ENCODE results near the gene MLXIPL. TPM values are rescaled to one million over a fixed set of nuclear protein-coding genes. Genes with fewer than 3 reads are reported as not detected.
"Not testable (repeated sequence)": the region's sequence is repeated elsewhere in the genome, so short reads cannot be mapped to it uniquely, and the experiment has no call there.

Gene MLXIPL
- polyA plus RNA-seq, 2 donors = 2.5 to 4.5 TPM

DNA sequence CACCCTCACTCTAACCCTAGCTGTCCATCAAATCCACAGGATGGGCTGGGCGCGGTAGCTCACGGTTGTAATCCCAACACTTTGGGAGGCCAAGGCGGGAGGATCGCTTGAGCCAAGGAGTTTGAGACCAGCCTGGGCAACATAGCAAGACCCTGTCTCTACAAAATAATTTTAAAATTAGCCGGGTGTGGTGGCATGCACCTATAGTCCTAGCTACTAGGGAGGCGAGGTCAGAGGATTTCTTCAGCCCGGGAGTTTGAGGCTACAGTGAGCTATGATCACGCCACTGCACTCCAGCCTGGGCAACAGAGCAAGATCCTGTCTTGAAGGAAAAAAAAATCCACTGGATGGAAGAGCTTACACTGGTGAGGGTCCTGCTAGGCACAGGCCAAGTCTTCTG is 6.8 kb downstream of the MLXIPL start:
- H3K27me3 ChIP-seq (ENCODE audit: control insufficient read depth in 1 of 2, insufficient read depth in 2 of 2, low read length in 2 of 2); H3K36me3 ChIP-seq (ENCODE audit: control insufficient read depth in 2 of 2, insufficient read depth in 2 of 2, low read length in 1 of 2); H3K4me3 ChIP-seq (ENCODE audit: low read depth in 1 of 2, low read length in 2 of 2); H3K9me3 ChIP-seq (ENCODE audit: control insufficient read depth in 2 of 2, insufficient read depth in 1 of 2, low read depth in 1 of 2, low read length in 1 of 2); H3K27ac ChIP-seq (ENCODE audit: low read depth in 2 of 2, low read length in 1 of 2); H3K4me1 ChIP-seq (ENCODE audit: control insufficient read depth in 2 of 2, insufficient read depth in 2 of 2, low read length in 1 of 2): not testable (repeated sequence)
- 96 to 97% methylated on average over 9 of the region's 9 CpGs for WGBS, 2 donors

DNA sequence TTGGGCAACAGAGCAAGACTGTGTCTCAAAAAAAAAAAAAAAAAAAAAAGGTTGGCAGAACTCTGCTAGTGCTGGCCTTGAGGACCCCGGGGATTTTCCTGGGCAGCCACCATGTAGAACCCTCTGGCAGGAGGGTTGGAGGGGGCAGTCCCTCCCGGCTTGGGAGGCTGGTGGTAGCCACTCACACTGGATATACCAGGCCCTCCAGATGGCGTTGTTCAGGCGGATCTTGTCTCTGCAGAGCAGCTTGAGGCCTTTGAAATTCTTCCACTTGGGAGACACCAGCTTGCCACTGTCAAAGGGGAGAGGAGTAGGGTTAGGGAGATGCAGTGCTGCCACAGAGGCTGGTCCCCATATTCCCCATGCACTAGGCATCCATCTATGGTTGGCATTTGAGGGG is 8.4 kb downstream of the MLXIPL start:
- Histone ChIP-seq H3K9me3 (ENCODE audit: control insufficient read depth in 2 of 2, insufficient read depth in 1 of 2, low read depth in 1 of 2, low read length in 1 of 2) (no peaks in the 10 kb centered on the region), H3K4me3 (ENCODE audit: low read depth in 1 of 2, low read length in 2 of 2) (no peak overlapping the region), H3K4me1 (ENCODE audit: control insufficient read depth in 2 of 2, insufficient read depth in 2 of 2, low read length in 1 of 2) (no peaks in the 10 kb centered on the region), H3K27me3 (ENCODE audit: control insufficient read depth in 1 of 2, insufficient read depth in 2 of 2, low read length in 2 of 2) (no peaks in the 10 kb centered on the region), H3K36me3 (ENCODE audit: control insufficient read depth in 2 of 2, insufficient read depth in 2 of 2, low read length in 1 of 2) (no peaks in the 10 kb centered on the region), H3K27ac (ENCODE audit: low read depth in 2 of 2, low read length in 1 of 2) (no peak overlapping the region)
- WGBS, 2 donors = 61 to 69% methylated on average over 4 of the region's 4 CpGs

DNA sequence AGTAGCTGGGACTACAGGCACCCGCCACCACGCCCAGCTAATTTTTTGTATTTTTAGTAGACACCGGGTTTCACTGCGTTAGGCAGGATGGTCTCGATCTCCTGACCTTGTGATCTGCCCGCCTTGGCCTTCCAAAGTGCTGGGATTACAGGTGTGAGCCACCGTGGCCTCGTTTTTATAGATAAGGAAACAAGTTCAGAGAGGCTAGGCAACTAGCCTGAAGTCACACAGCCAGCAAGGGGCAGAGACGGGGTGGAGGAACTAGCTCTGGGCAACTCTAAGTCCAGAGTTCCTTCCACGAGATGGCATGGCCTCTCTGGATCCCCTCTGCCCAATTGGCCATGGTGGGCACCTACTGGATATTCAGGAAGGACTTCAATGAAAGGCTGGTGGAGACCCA is 9.4 kb downstream of the MLXIPL start:
- H3K36me3 ChIP-seq (ENCODE audit: control insufficient read depth in 2 of 2, insufficient read depth in 2 of 2, low read length in 1 of 2); H3K4me3 ChIP-seq (ENCODE audit: low read depth in 1 of 2, low read length in 2 of 2); H3K27me3 ChIP-seq (ENCODE audit: control insufficient read depth in 1 of 2, insufficient read depth in 2 of 2, low read length in 2 of 2); H3K27ac ChIP-seq (ENCODE audit: low read depth in 2 of 2, low read length in 1 of 2); H3K4me1 ChIP-seq (ENCODE audit: control insufficient read depth in 2 of 2, insufficient read depth in 2 of 2, low read length in 1 of 2); H3K9me3 ChIP-seq (ENCODE audit: control insufficient read depth in 2 of 2, insufficient read depth in 1 of 2, low read depth in 1 of 2, low read length in 1 of 2): not testable (repeated sequence)
- WGBS, 2 donors = 69 to 73% methylated on average over 10 of the region's 10 CpGs

DNA sequence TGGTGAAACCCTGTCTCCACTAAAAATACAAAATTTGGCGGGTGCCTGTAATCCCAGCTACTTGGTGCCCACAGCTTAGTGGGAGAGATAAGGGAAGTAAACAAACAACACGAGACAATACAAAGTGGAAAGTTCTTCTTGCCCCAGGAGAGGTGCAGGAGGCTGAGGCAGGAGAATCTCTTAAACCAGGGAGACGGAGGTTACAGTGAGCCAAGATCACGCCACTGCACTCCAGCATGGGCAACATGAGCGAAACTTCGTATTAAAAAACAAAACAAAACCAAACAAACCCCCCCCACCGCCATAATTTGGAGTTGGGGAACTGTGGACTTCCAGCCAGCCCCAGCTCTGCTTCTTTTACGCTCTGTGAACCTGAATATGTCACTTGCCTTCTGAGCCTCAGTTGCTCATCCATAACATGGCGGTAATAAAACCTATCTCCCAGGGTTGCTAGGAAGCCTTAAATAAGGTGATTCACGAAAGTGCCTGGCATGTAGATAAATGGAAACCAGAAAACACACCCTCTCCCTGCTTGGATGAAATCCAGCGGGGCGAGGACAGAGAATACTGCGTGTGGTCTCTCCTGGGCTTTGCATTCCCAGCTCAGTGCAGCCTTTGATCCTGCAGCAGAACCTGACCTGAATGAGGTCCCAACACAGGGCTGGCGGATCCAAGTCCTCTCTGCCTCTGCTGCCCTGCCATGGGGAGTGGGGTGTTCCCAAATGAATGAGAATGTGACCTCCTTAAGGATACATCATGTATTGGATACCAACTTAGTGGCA is 10.2 kb downstream of the MLXIPL start:
- WGBS, 2 donors = 48 to 51% methylated on average over 14 of the region's 14 CpGs
- no peaks in the 10 kb centered on the region for H3K9me3 ChIP-seq (ENCODE audit: control insufficient read depth in 2 of 2, insufficient read depth in 1 of 2, low read depth in 1 of 2, low read length in 1 of 2)
- H3K4me1 ChIP-seq (ENCODE audit: control insufficient read depth in 2 of 2, insufficient read depth in 2 of 2, low read length in 1 of 2) = no peaks in the 10 kb centered on the region
- no peak overlapping the region for H3K4me3 ChIP-seq (ENCODE audit: low read depth in 1 of 2, low read length in 2 of 2)
- no peak overlapping the region for H3K27ac ChIP-seq (ENCODE audit: low read depth in 2 of 2, low read length in 1 of 2)
- no peaks in the 10 kb centered on the region for H3K27me3 ChIP-seq (ENCODE audit: control insufficient read depth in 1 of 2, insufficient read depth in 2 of 2, low read length in 2 of 2)
- no peaks in the 10 kb centered on the region for H3K36me3 ChIP-seq (ENCODE audit: control insufficient read depth in 2 of 2, insufficient read depth in 2 of 2, low read length in 1 of 2)

DNA sequence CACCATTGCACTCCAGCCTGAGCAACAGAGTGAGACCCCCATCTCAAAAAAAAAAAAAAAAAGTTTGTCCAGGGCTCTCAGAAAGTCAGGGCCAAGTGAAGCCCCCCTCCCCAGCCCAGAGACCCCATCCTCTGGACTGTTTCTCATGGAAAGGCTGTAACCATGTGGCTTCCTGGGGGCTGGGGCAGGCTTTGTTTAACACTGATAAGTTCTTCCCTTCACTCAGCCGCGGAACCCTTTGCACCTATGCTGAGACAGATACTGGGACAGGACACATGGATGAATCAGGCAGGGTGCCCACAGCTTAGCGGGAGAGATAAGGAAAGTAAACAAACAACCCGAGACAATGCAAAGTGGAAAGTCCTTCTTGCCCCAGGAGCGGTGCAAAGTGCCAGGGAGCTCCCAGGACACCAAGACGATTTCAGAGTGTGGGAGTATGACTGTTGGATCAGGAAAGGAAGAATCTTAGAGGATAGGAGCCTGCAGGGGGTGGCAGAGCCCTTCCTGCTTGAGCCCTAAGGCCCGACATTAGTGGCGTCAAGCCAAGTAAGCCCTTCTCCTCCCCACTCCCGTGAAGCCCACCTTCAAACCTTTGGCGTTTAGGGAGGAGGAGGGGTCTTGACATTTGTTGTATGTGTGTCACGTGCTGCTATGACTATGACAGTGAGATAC is 11.6 kb downstream of the MLXIPL start:
- H3K36me3 ChIP-seq (ENCODE audit: control insufficient read depth in 2 of 2, insufficient read depth in 2 of 2, low read length in 1 of 2) = no peaks in the 10 kb centered on the region
- WGBS, 2 donors = 13 to 26% methylated on average over 11 of the region's 11 CpGs
- no peaks in the 10 kb centered on the region for H3K4me1 ChIP-seq (ENCODE audit: control insufficient read depth in 2 of 2, insufficient read depth in 2 of 2, low read length in 1 of 2)
- no peaks in the 10 kb centered on the region for H3K9me3 ChIP-seq (ENCODE audit: control insufficient read depth in 2 of 2, insufficient read depth in 1 of 2, low read depth in 1 of 2, low read length in 1 of 2)
- H3K4me3 ChIP-seq (ENCODE audit: low read depth in 1 of 2, low read length in 2 of 2) = no peak overlapping the region
- H3K27ac ChIP-seq (ENCODE audit: low read depth in 2 of 2, low read length in 1 of 2) = no peak overlapping the region
- no peaks in the 10 kb centered on the region for H3K27me3 ChIP-seq (ENCODE audit: control insufficient read depth in 1 of 2, insufficient read depth in 2 of 2, low read length in 2 of 2)

DNA sequence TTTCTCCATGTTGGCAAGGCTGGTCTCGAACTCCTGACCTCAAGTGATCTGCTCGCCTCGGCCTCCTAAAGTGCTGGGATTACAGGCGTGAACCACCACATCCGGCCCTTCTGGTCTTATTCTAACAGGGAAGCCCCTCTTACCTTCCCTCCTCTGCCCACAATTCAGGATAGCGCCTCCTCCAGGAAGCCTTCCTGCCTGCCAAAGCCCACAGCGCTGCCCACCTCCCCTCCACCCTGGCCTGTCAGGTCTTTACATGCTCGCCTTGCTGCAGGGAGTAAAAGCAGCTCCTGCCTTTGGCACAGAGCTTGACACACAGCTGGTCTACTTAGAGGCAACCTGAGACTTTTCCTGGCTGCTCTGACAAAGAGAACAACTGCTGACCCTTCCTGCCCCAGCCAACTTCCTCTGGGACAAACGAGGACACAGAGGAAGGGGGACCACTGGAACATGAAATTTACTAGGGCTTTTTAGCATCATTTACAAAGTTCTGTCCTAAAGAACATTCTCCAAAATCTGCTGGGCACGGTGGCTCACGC is 13.2 kb downstream of the MLXIPL start:
- Histone ChIP-seq H3K27ac (ENCODE audit: low read depth in 2 of 2, low read length in 1 of 2) (no peak overlapping the region), H3K9me3 (ENCODE audit: control insufficient read depth in 2 of 2, insufficient read depth in 1 of 2, low read depth in 1 of 2, low read length in 1 of 2) (no peaks in the 10 kb centered on the region), H3K4me1 (ENCODE audit: control insufficient read depth in 2 of 2, insufficient read depth in 2 of 2, low read length in 1 of 2) (no peaks in the 10 kb centered on the region), H3K4me3 (ENCODE audit: low read depth in 1 of 2, low read length in 2 of 2) (no peak overlapping the region), H3K36me3 (ENCODE audit: control insufficient read depth in 2 of 2, insufficient read depth in 2 of 2, low read length in 1 of 2) (no peaks in the 10 kb centered on the region), H3K27me3 (ENCODE audit: control insufficient read depth in 1 of 2, insufficient read depth in 2 of 2, low read length in 2 of 2) (no peaks in the 10 kb centered on the region)
- 70 to 79% methylated on average over 11 of the region's 11 CpGs for WGBS, 2 donors

DNA sequence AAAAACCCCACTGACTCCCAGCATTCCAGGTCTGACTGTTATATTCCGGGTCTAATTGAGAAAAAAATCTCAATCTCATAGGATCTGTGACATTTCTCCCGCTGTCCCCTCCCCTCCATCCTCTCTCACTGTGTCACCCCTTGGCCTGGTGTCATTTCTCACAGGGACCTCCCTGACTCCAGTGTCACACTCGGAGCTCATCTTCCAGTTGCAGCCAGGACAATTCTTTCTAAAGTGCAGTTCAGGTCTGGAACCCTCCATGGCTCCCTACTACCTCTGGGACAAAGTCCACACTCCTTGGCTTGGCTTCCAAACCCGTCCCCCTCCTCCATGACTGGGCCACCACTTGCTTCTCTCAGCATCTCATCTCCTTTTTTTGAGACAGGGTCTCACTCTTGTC is 14.2 kb downstream of the MLXIPL start:
- Histone ChIP-seq H3K9me3 (ENCODE audit: control insufficient read depth in 2 of 2, insufficient read depth in 1 of 2, low read depth in 1 of 2, low read length in 1 of 2) (no peaks in the 10 kb centered on the region), H3K4me3 (ENCODE audit: low read depth in 1 of 2, low read length in 2 of 2) (no peak overlapping the region), H3K36me3 (ENCODE audit: control insufficient read depth in 2 of 2, insufficient read depth in 2 of 2, low read length in 1 of 2) (no peaks in the 10 kb centered on the region), H3K27me3 (ENCODE audit: control insufficient read depth in 1 of 2, insufficient read depth in 2 of 2, low read length in 2 of 2) (no peaks in the 10 kb centered on the region), H3K27ac (ENCODE audit: low read depth in 2 of 2, low read length in 1 of 2) (no peak overlapping the region), H3K4me1 (ENCODE audit: control insufficient read depth in 2 of 2, insufficient read depth in 2 of 2, low read length in 1 of 2) (no peaks in the 10 kb centered on the region)
- WGBS, 2 donors = 75 to 76% methylated on average over 4 of the region's 4 CpGs

DNA sequence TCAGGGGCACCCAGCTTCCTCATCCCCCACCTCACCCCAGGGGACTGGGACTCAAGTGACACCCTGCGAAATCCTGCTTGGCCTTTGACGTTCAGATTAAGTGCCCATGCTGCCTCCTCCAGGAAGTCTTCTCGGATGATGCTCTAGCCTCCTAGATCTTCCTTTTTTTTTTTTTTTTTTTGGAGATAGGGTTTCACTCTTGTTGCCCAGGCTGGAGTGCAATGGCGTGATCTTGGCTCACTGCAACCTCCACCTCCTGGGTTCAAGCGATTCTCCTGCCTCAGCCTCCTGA is 16.7 kb downstream of the MLXIPL start:
- H3K4me1 ChIP-seq (ENCODE audit: control insufficient read depth in 2 of 2, insufficient read depth in 2 of 2, low read length in 1 of 2); H3K9me3 ChIP-seq (ENCODE audit: control insufficient read depth in 2 of 2, insufficient read depth in 1 of 2, low read depth in 1 of 2, low read length in 1 of 2); H3K36me3 ChIP-seq (ENCODE audit: control insufficient read depth in 2 of 2, insufficient read depth in 2 of 2, low read length in 1 of 2); H3K27ac ChIP-seq (ENCODE audit: low read depth in 2 of 2, low read length in 1 of 2); H3K27me3 ChIP-seq (ENCODE audit: control insufficient read depth in 1 of 2, insufficient read depth in 2 of 2, low read length in 2 of 2); H3K4me3 ChIP-seq (ENCODE audit: low read depth in 1 of 2, low read length in 2 of 2): not testable (repeated sequence)
- WGBS, 2 donors = 53 to 57% methylated on average over 4 to 5 of the region's 5 CpGs

DNA sequence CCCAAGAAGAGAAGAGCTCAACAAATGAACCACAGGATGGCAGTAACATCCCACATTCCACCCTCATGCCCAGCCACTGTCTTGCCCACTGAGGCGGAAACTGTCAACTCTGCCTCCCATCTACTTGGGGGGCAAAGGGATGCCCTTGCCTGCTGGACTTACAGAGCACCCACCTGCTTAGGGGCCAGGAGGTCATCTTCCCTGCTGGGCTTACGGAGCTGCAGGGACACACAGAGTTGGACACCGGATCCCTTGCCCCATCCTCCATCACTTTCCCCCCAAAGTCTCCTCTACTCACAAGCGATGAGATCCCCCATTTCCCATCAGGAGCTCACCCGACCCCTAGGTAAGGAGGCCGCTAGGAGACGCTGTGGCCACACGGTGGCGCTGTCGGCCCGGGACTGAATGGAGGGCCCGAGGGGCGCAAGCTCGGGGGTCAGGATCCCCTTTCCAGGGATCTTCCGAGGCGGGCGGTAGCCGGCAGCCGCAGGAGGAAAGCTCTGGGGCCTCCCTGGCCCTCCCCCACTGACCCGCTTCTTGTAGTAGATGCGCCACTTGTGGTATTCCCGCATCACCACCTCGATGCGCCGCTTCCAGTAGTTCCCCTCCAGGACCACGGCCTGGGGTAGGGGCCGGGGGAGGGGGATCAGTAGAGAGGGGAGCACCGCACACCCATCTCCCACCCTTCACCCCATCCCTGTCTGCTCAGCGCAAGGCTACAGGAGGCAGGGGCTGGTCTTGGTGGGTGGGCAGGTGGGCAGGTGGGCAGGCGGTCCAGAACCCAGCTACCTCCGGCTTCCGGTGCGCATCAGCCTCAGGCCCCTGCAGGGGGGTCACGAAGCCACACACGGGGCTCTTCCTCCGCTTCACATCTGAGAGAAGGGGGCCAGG is 17.3 kb downstream of the MLXIPL start:
- Histone ChIP-seq H3K27ac (ENCODE audit: low read depth in 2 of 2, low read length in 1 of 2) (no peak overlapping the region), H3K27me3 (ENCODE audit: control insufficient read depth in 1 of 2, insufficient read depth in 2 of 2, low read length in 2 of 2) (no peaks in the 10 kb centered on the region), H3K4me3 (ENCODE audit: low read depth in 1 of 2, low read length in 2 of 2) (no peak overlapping the region), H3K36me3 (ENCODE audit: control insufficient read depth in 2 of 2, insufficient read depth in 2 of 2, low read length in 1 of 2) (no peaks in the 10 kb centered on the region), H3K4me1 (ENCODE audit: control insufficient read depth in 2 of 2, insufficient read depth in 2 of 2, low read length in 1 of 2) (no peaks in the 10 kb centered on the region), H3K9me3 (ENCODE audit: control insufficient read depth in 2 of 2, insufficient read depth in 1 of 2, low read depth in 1 of 2, low read length in 1 of 2) (no peaks in the 10 kb centered on the region)
- 21 to 22% methylated on average over 31 to 36 of the region's 36 CpGs for WGBS, 2 donors

All from esophagus (tissue), 2 donors.